ENCODE results near the gene TMEM117. TPM values are rescaled to one million over a fixed set of nuclear protein-coding genes. Genes with fewer than 3 reads are reported as not detected.

The TMEM117 gene
- total and polyA plus RNA-seq, 10 of the 15 experiments (the other 5 are each of a cell fraction or from before 2014, with no cell fraction given): 3.1 to 8.2 (median 6.1) TPM

- H3K4me3 ChIP-seq: no peak overlapping the region
- ChIA-PET RAD21 (ENCODE audit: unreplicated experiment) (interaction anchor here (0.9 kb wide), 1 partner anchor 75 kb away, joined by 3 read pairs; no protein-coding TSS in a partner anchor), SMC1A (ENCODE audit: uncharacterized antibody, unreplicated experiment) (interaction anchor here (0.6 to 1.0 kb wide), 2 partner anchors 31 to 60 kb away, joined by 3 read pairs; no protein-coding TSS in a partner anchor), CTCF (no interaction called here), POLR2A (no interaction called here)
- no peak overlapping the region for H2AFZ ChIP-seq (ENCODE audit: control insufficient read depth, low read depth, low read length)
- no TSS peak for BruUV-seq (replicated peaks)
- no peak for ATAC-seq
- H3K9ac ChIP-seq (ENCODE audit: control insufficient read depth, insufficient read depth, low read length): no peak overlapping the region
- no peak for FAIRE-seq
- WGBS (ENCODE audit: insufficient coverage, insufficient replicate concordance, low lambda C conversion rate, missing lambda C conversion rate): 32% methylated on average over 5 of the region's 5 CpGs
- intact Hi-C loops (cut with micrococcal nuclease; ENCODE audit: unreplicated experiment) (no loop called here), in situ Hi-C loops (cut with MboI) (no loop called here)
- TF ChIP-seq NR2F1 (conservative IDR thresholded peaks at IDR 0.05): peak; percentile 76
- no peak for TF ChIP-seq MEF2B (IDR thresholded peaks at IDR 0.05; ENCODE audit: partially characterized antibody, poor library complexity, severe bottlenecking)
- no peak for TF ChIP-seq NFYA (IDR thresholded peaks at IDR 0.05; ENCODE audit: borderline replicate concordance, low read depth, low read length)
- TF ChIP-seq SMC3 (IDR thresholded peaks at IDR 0.05; ENCODE audit: borderline replicate concordance, low read length): no peak
- 0 out of 2 replicates have a peak, but pooled peaks have one; percentile 31 for TF ChIP-seq ZNF687 (IDR thresholded peaks at IDR 0.05)
- no peak overlapping the region for H3K27ac ChIP-seq (ENCODE audit: control insufficient read depth, insufficient read depth)
- H3K4me1 ChIP-seq (ENCODE audit: control insufficient read depth, insufficient read depth, low read length): peaks cover 23% of the 10 kb centered on the region
- no peaks in the 10 kb centered on the region for H3K79me2 ChIP-seq (ENCODE audit: control insufficient read depth, insufficient read depth, low read length)
- H3K36me3 ChIP-seq (ENCODE audit: control insufficient read depth in 2 of 2, insufficient read depth in 2 of 2, low read length in 1 of 2): no peaks in the 10 kb centered on the region
- H4K20me1 ChIP-seq (ENCODE audit: control insufficient read depth, insufficient read depth): no peaks in the 10 kb centered on the region
- no peak overlapping the region for H3K4me2 ChIP-seq (ENCODE audit: control insufficient read depth, insufficient read depth)
- no peak for DNase-seq (ENCODE audit: low read depth, low spot score)
- no peaks in the 10 kb centered on the region; the same call in 2 of the 3 replicates for H3K9me3 ChIP-seq (replicated peaks; ENCODE audit: control insufficient read depth, insufficient read depth, low read length)
- H3K27me3 ChIP-seq (replicated peaks in 1 of 2; ENCODE audit: control insufficient read depth in 2 of 2, insufficient read depth in 2 of 2, low read length in 1 of 2): no peaks in the 10 kb centered on the region
Measured at GRCh38 chr12:44436756-44437155, 600.9 kb downstream of the TMEM117 start.

Other genes with a start within 250 kb of the TMEM117 start
- gene PUS7L, start 77.3 kb upstream of the TMEM117 start, total RNA-seq (2014; rRNA removed): 14.1 and 17.7 TPM in 2 replicates
- 23.3 and 26.3 TPM in 2 replicates for gene PUS7L, start 77.3 kb upstream of the TMEM117 start, total RNA-seq (2014; rRNA removed; fragmentation: Illumina TruSeq; extraction: Trizol)
- gene PUS7L, start 77.3 kb upstream of the TMEM117 start, total RNA-seq (2021): 18.1 and 21.7 TPM in 2 replicates
- 17.4 and 31.0 TPM in 2 replicates for gene PUS7L, start 77.3 kb upstream of the TMEM117 start, polyA plus RNA-seq (2011; rRNA removed)
- gene PUS7L, start 77.3 kb upstream of the TMEM117 start, polyA plus RNA-seq (2014; fragmentation: Illumina TruSeq; extraction: Trizol): 13.6 and 19.2 TPM in 2 replicates
- gene PUS7L, start 77.3 kb upstream of the TMEM117 start, polyA plus RNA-seq (2014; fragmentation: Nextera tagmentation; extraction: Ambion mirVana): 10 to 100 TPM in 1 of 2 experiments, 1 to 10 TPM in 1; 9.2 to 42.1 TPM
- 5.6 and 7.2 TPM in 2 replicates for gene PUS7L, start 77.3 kb upstream of the TMEM117 start, polyA plus RNA-seq (2014; rRNA removed)
- gene PUS7L, start 77.3 kb upstream of the TMEM117 start, polyA plus RNA-seq (2016; fragmentation: Nextera tagmentation; extraction: Ambion mirVana): 10 to 100 TPM; 32.2 to 36.9 TPM
- 23.8 and 31.1 TPM in 2 replicates for gene IRAK4, start 77.1 kb upstream of the TMEM117 start, total RNA-seq (2014; rRNA removed)
- 21.4 and 23.7 TPM in 2 replicates for gene IRAK4, start 77.1 kb upstream of the TMEM117 start, total RNA-seq (2014; rRNA removed; fragmentation: Illumina TruSeq; extraction: Trizol)
- gene IRAK4, start 77.1 kb upstream of the TMEM117 start, total RNA-seq (2021): 17.8 and 18.8 TPM in 2 replicates
- 46.8 and 70.0 TPM in 2 replicates for gene IRAK4, start 77.1 kb upstream of the TMEM117 start, polyA plus RNA-seq (2011; rRNA removed)
- gene IRAK4, start 77.1 kb upstream of the TMEM117 start, polyA plus RNA-seq (2014; fragmentation: Illumina TruSeq; extraction: Trizol): 24.4 and 27.4 TPM in 2 replicates
- gene IRAK4, start 77.1 kb upstream of the TMEM117 start, polyA plus RNA-seq (2014; fragmentation: Nextera tagmentation; extraction: Ambion mirVana): 10 to 100 TPM in 1 of 2 experiments, 1 to 10 TPM in 1; 7.9 to 13.8 TPM
- 19.4 and 21.2 TPM in 2 replicates for gene IRAK4, start 77.1 kb upstream of the TMEM117 start, polyA plus RNA-seq (2014; rRNA removed)
- gene IRAK4, start 77.1 kb upstream of the TMEM117 start, polyA plus RNA-seq (2016; fragmentation: Nextera tagmentation; extraction: Ambion mirVana): 10 to 100 TPM; 19.4 to 20.7 TPM
- gene TWF1, start 29.8 kb upstream of the TMEM117 start, total RNA-seq (2014; rRNA removed): 16.2 and 29.8 TPM in 2 replicates
- 19.8 and 21.8 TPM in 2 replicates for gene TWF1, start 29.8 kb upstream of the TMEM117 start, total RNA-seq (2014; rRNA removed; fragmentation: Illumina TruSeq; extraction: Trizol)
- gene TWF1, start 29.8 kb upstream of the TMEM117 start, total RNA-seq (2021): 13.1 and 18.1 TPM in 2 replicates
- gene TWF1, start 29.8 kb upstream of the TMEM117 start, polyA plus RNA-seq (2011; rRNA removed): 23.5 and 40.1 TPM in 2 replicates
- gene TWF1, start 29.8 kb upstream of the TMEM117 start, polyA plus RNA-seq (2014; fragmentation: Illumina TruSeq; extraction: Trizol): 17.5 and 30.8 TPM in 2 replicates
- 10 to 100 TPM in 1 of 2 experiments, 1 to 10 TPM in 1; 8.7 to 11.5 TPM for gene TWF1, start 29.8 kb upstream of the TMEM117 start, polyA plus RNA-seq (2014; fragmentation: Nextera tagmentation; extraction: Ambion mirVana)
- 15.1 and 18.8 TPM in 2 replicates for gene TWF1, start 29.8 kb upstream of the TMEM117 start, polyA plus RNA-seq (2014; rRNA removed)
- gene TWF1, start 29.8 kb upstream of the TMEM117 start, polyA plus RNA-seq (2016; fragmentation: Nextera tagmentation; extraction: Ambion mirVana): 10 to 100 TPM; 20.7 to 21.3 TPM